SK-N-SH (cell line): ENCODE measurements around the gene PTPRD.

Experiments
- CTCF ChIP-seq: fragments of 200-600 bp; sonication (generic); IDR thresholded peaks from 2 replicates; pipeline ENCODE4 v1.6.1; 2017; ENCODE audit warnings: antibody characterized with exemption, mild to moderate bottlenecking, moderate library complexity
- EP300 ChIP-seq, 2 experiments: IDR thresholded peaks; 2 replicates each; pipeline versions ENCODE4 v1.4.0 to v1.6.1; 2012; ENCODE audit warnings: borderline replicate concordance in 1 of 2, low read depth in 1 of 2, low read length in 1 of 2
- JUND ChIP-seq: IDR thresholded peaks from 2 replicates; pipeline ENCODE4 v1.4.0; 2012
- POLR2AphosphoS5 ChIP-seq: IDR thresholded peaks from 2 replicates; pipeline ENCODE4 v1.6.1; 2012; ENCODE audit warnings: low read depth, low read length
- SIN3A ChIP-seq: IDR thresholded peaks from 2 replicates; pipeline ENCODE4 v1.6.1; 2012; ENCODE audit warnings: low read depth, mild to moderate bottlenecking, low read length, moderate library complexity, borderline replicate concordance
- YY1 ChIP-seq: IDR thresholded peaks from 2 replicates; pipeline ENCODE4 v1.4.0; 2012; ENCODE audit warnings: low read depth, mild to moderate bottlenecking
- TF ChIP-seq, protein P1 (sequence below): IDR thresholded peaks from 2 replicates; pipeline ENCODE4 v1.4.0; 2012; ENCODE audit warnings: low read depth

GRCh38 chr9:10562581-10563343, 50.0 kb downstream of the PTPRD start:
- TF ChIP-seq EP300 (IDR thresholded peaks at IDR 0.05; ENCODE audit: borderline replicate concordance in 1 of 2, low read depth in 1 of 2, low read length in 1 of 2): no peak
- no peak for TF ChIP-seq YY1
- no peak for TF ChIP-seq SIN3A
- no peak for TF ChIP-seq CTCF
- no peak for TF ChIP-seq JUND
- no peak for TF ChIP-seq POLR2AphosphoS5
- TF ChIP-seq, protein P1, sequence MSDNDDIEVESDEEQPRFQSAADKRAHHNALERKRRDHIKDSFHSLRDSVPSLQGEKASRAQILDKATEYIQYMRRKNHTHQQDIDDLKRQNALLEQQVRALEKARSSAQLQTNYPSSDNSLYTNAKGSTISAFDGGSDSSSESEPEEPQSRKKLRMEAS: no peak
